Measurements from ENCODE around the gene GTF2IRD1. TPM values are rescaled to one million over a fixed set of nuclear protein-coding genes. Genes with fewer than 3 reads are reported as not detected.

GTF2IRD1 gene
- total RNA-seq, 1 donor from 2014 or later: 16.3 TPM

GRCh38 chr7:74606101-74606908 lies 152.6 kb downstream of the GTF2IRD1 start:
- ATAC-seq (peak; percentile 79 to 85), DNase-seq (peak; percentile 73)
- no peaks in the 10 kb centered on the region for H3K36me3 ChIP-seq
- H3K27ac ChIP-seq: peak overlapping the region; percentile 77
- peak overlapping the region; percentile 54 for H3K4me3 ChIP-seq
- intact Hi-C loops (cut with DNase I): no loop called here
- no peaks in the 10 kb centered on the region for H3K9me3 ChIP-seq
- H3K27me3 ChIP-seq (ENCODE audit: low read depth): no peaks in the 10 kb centered on the region
- H3K4me1 ChIP-seq: peaks cover 24% of the 10 kb centered on the region
- no peak for TF ChIP-seq CTCF (IDR thresholded peaks at IDR 0.05)

GRCh38 chr7:74606909-74607510 lies 153.3 kb downstream of the GTF2IRD1 start:
- no peak for ATAC-seq
- DNase-seq: no peak
- no peaks in the 10 kb centered on the region for H3K27me3 ChIP-seq (ENCODE audit: low read depth)
- peak overlapping the region; percentile 77 for H3K27ac ChIP-seq
- H3K4me1 ChIP-seq: peaks cover 24% of the 10 kb centered on the region
- H3K4me3 ChIP-seq: peak overlapping the region; percentile 54
- intact Hi-C loops (cut with DNase I): no loop called here
- no peaks in the 10 kb centered on the region for H3K36me3 ChIP-seq
- TF ChIP-seq CTCF (IDR thresholded peaks at IDR 0.05): no peak
- no peaks in the 10 kb centered on the region for H3K9me3 ChIP-seq

GRCh38 chr7:74612015-74612829 lies 158.5 kb downstream of the GTF2IRD1 start:
- Histone ChIP-seq H3K27ac (peak overlapping the region; percentile 53), H3K36me3 (no peaks in the 10 kb centered on the region), H3K9me3 (no peaks in the 10 kb centered on the region), H3K27me3 (ENCODE audit: low read depth) (no peaks in the 10 kb centered on the region), H3K4me3 (no peak overlapping the region), H3K4me1 (peaks cover 5% of the 10 kb centered on the region)
- intact Hi-C loops (cut with DNase I): no loop called here
- peak; percentile 49 to 58 for ATAC-seq
- no peak for TF ChIP-seq CTCF (IDR thresholded peaks at IDR 0.05)
- peak; percentile 61 for DNase-seq

GRCh38 chr7:74615933-74616780 lies 162.5 kb downstream of the GTF2IRD1 start:
- peaks cover 13% of the 10 kb centered on the region for H3K4me1 ChIP-seq
- no peak for TF ChIP-seq CTCF (IDR thresholded peaks at IDR 0.05)
- intact Hi-C loops (cut with DNase I): no loop called here
- DNase-seq: no peak
- no peaks in the 10 kb centered on the region for H3K27me3 ChIP-seq (ENCODE audit: low read depth)
- no peaks in the 10 kb centered on the region for H3K9me3 ChIP-seq
- H3K36me3 ChIP-seq: no peaks in the 10 kb centered on the region
- ATAC-seq: no peak
- no peak overlapping the region for H3K4me3 ChIP-seq
- H3K27ac ChIP-seq: no peak overlapping the region

Data from lower lobe of right lung (tissue), 2 donors.